Pancreas (tissue), 10 donors: ENCODE data around the gene REPIN1. TPM values are rescaled to one million over a fixed set of nuclear protein-coding genes. Genes with fewer than 3 reads are reported as not detected.

ENCODE experiments used
- ATAC-seq, 4 donors: fragments of 200-7000 bp; cut with Tn5 transposase; one replicate each; pipeline versions ENCODE4 v1.8.0 to v1.9.1; 2020; ENCODE audit warnings: mild to moderate bottlenecking in 4 of 4, moderate library complexity in 4 of 4
- DNase-seq, 6 donors: peaks; one replicate each; pipeline ENCODE4 v3.0.0-alpha.2; 2020
- FAIRE-seq: peaks from 2 replicates; lab custom pipeline; 2012; peaks lifted over from hg19 to GRCh38; lab: Jason Lieb, UNC
- H3K27ac ChIP-seq, 4 donors: fragments of 200-600 bp; sonication (generic); 1 replicate in 3 of 4; 2 replicates in 1 of 4; pipeline versions ENCODE4 v1.5.0 to v1.8.0; 2020
- H3K27me3 ChIP-seq, 4 donors: fragments of 200-600 bp; one replicate each; pipeline ENCODE4 v1.8.0; 2021
- H3K36me3 ChIP-seq, 3 donors: fragments of 200-600 bp; sonication (generic) in 1 of 3; one replicate each; pipeline versions ENCODE4 v1.5.0 to v1.8.0; 2020 to 2021
- H3K4me1 ChIP-seq, 3 donors: fragments of 200-600 bp; one replicate each; pipeline ENCODE4 v1.8.0; 2021
- H3K4me3 ChIP-seq, 4 donors: fragments of 200-600 bp; sonication (generic) in 2 of 4; one replicate each; pipeline versions ENCODE4 v1.5.0 to v1.8.0; 2020 to 2021
- H3K9me3 ChIP-seq, 4 donors: fragments of 200-600 bp; one replicate each; pipeline ENCODE4 v1.8.0; 2021
- CTCF ChIP-seq, 4 donors: fragments of 200-600 bp; sonication (generic) in 3 of 4; IDR thresholded peaks; one replicate each; pipeline versions ENCODE4 v1.5.0 to v1.8.0; 2021; ENCODE audit warnings: antibody characterized with exemption in 4 of 4
- WGBS, 2 donors: extraction: QIAGEN DNeasy Blood & Tissue Kit; methylation state at CpG; one replicate each; pipeline ENCODE4 v1.1.7; 2013; 5-methylcytosine and 5-hydroxymethylcytosine counted together
- intact Hi-C, 3 donors: fragments of 100-400 bp; cut with DNase I; formaldehyde crosslinking; loops; one replicate each; pipeline versions ENCODE4 v1.11.1 to v1.14.2; 2022
- polyA plus RNA-seq, 2 donors: library from polyadenylated mRNA; stranded (reverse); fragments of 200-250 nt; gene quantifications; one replicate each; pipeline ENCODE4 v1.2.3, GENCODE V29; 2013
- total RNA-seq, 6 donors: library from RNA; stranded (reverse); fragmentation: NEBNext Ultra II Directional in 4 of 6; extraction: Animal tissue kit (Norgen Biotek cat#: 25700) in 4 of 6; gene quantifications; one replicate each; pipeline versions ENCODE4 v1.2.1 to v1.2.4, GENCODE V29; 2021 to 2023
- donor health status: healthy with polysubstance abuse.
- donor health status: DM: no; HTN: no; CAD: no; lungs with moderate emphysema.
- donor health status: DM: no; HTN: no; CAD: no.
- donor health status: control.
- donor health status: control.
- donor health status: Bipolar disorder and iron deficiency.
- donor health status: DM: yes; HTN: yes; CAD: no.
- donor health status: DM: no; HTN: no; CAD: no.
- donor health status: DM: no; HTN: no; CAD: no.
- donor health status: DM: yes; HTN: yes; CAD: no.

REPIN1 gene
- total and polyA plus RNA-seq, 8 donors: 48.1 to 78.8 (median 63.2) TPM

- FAIRE-seq (no peak), ATAC-seq (no peak), DNase-seq (no peak)
- Histone ChIP-seq H3K4me1 (peaks cover 5 to 11% (median 7%) of the 10 kb centered on the region in 3 donors), H3K36me3 (no peaks in the 10 kb centered on the region), H3K27ac (no peak overlapping the region), H3K9me3 (no peaks in the 10 kb centered on the region), H3K27me3 (no peaks in the 10 kb centered on the region), H3K4me3 (no peak overlapping the region)
- no peak for TF ChIP-seq CTCF (IDR thresholded peaks at IDR 0.05)
- intact Hi-C loops: no loop called here
- 88 to 89% methylated on average over 13 of the region's 13 CpGs for WGBS, 2 donors
Observed at GRCh38 chr7:150357771-150358427, 10.7 kb upstream of the REPIN1 start.

- Histone ChIP-seq H3K9me3 (no peaks in the 10 kb centered on the region), H3K27ac (no peak overlapping the region), H3K4me1 (peaks cover 5 to 11% (median 7%) of the 10 kb centered on the region in 3 donors), H3K36me3 (no peaks in the 10 kb centered on the region), H3K27me3 (no peaks in the 10 kb centered on the region), H3K4me3 (no peak overlapping the region)
- ATAC-seq (no peak), DNase-seq (no peak), FAIRE-seq (no peak)
- intact Hi-C loops: no loop called here
- WGBS, 2 donors: 92 to 95% methylated on average over 4 of the region's 4 CpGs
- no peak for TF ChIP-seq CTCF (IDR thresholded peaks at IDR 0.05)
Observed at GRCh38 chr7:150358433-150358832, 10.2 kb upstream of the REPIN1 start.

- Histone ChIP-seq H3K27ac (no peak overlapping the region), H3K9me3 (no peaks in the 10 kb centered on the region), H3K4me1 (peaks cover 5 to 11% (median 7%) of the 10 kb centered on the region in 3 donors), H3K36me3 (no peaks in the 10 kb centered on the region), H3K27me3 (no peaks in the 10 kb centered on the region), H3K4me3 (no peak overlapping the region)
- DNase-seq (no peak), ATAC-seq (no peak), FAIRE-seq (no peak)
- intact Hi-C loops: no loop called here
- WGBS, 2 donors: 87 to 94% methylated on average over 4 of the region's 4 CpGs
- no peak for TF ChIP-seq CTCF (IDR thresholded peaks at IDR 0.05)
Observed at GRCh38 chr7:150358988-150359621, 9.5 kb upstream of the REPIN1 start.

GRCh38 chr7:150359622-150360362 lies 8.8 kb upstream of the REPIN1 start:
- no peak for FAIRE-seq
- no peak for DNase-seq
- WGBS, 2 donors: 95 to 98% methylated on average over 2 of the region's 2 CpGs
- no peaks in the 10 kb centered on the region for H3K9me3 ChIP-seq
- ATAC-seq: no peak
- no peak overlapping the region for H3K4me3 ChIP-seq
- H3K4me1 ChIP-seq: peaks cover 5 to 10% (median 7%) of the 10 kb centered on the region in 3 donors
- no peaks in the 10 kb centered on the region for H3K36me3 ChIP-seq
- intact Hi-C loops: no loop called here
- TF ChIP-seq CTCF (IDR thresholded peaks at IDR 0.05): no peak
- H3K27ac ChIP-seq: no peak overlapping the region
- no peaks in the 10 kb centered on the region for H3K27me3 ChIP-seq
